DND-41 (cell line): ENCODE data around the gene CCDC3.

ENCODE experiments used
- CTCF ChIP-seq: IDR thresholded peaks from 2 replicates; pipeline ENCODE4 v1.5.1; 2012; ENCODE audit warnings: borderline replicate concordance, low read length, moderate library complexity, mild to moderate bottlenecking; ENCODE audit not compliant: poor library complexity, severe bottlenecking; ENCODE audit errors: extremely low read depth
- EZH2 ChIP-seq: IDR thresholded peaks from 3 replicates; pipeline ENCODE4 v1.6.1; 2012; ENCODE audit warnings: borderline replicate concordance, low read depth, mild to moderate bottlenecking, moderate library complexity, low read length, inconsistent platforms; ENCODE audit not compliant: severe bottlenecking

- TF ChIP-seq CTCF (no peak), EZH2 (no peak)
Measured at GRCh38 chr10:12887780-12888179, 113.7 kb downstream of the CCDC3 start.
